ENCODE measurements around the gene SND1.

The SND1 gene

DNA sequence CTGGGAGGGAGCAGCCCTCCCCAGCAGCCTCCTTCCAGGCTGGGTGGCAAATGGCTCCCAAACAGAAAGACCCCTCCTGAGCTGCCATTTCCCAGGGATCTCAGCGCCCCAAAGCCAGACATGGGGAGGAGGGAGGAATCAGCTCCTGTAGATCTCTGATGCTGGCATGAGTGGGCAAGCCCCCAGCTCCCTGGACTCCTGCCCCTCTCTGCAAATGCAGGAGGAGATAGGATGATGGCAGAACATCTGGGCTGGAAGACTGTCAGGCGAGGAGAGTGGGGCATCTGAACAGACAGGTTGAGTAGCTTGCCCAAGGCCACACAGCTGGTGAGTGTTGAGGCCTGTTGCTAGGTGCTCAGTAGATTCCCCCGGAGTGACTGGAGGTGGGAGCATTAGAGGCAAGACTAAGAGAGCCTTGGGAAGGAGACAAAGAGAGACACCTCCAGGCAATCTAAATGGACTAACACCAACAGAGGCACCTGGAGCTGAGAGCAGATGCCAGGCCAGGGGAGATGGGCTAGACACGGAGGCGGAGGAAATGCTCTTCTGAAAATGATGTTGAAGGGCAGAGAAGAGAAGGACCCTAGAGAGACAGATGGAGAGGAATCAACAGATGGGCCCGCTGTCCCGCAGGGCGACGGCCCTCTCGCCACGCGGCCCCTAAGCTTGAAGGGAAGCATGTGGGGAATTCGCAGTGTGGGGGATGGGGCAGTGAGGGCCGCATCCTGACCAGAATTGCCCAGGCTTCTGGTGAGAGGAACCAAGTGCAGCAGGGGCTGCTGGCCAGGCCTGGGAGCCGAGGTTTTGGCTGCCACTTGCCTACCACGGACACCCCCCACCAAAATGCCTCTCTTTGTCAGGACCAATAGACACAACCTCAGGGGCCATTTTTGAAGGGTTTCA lies 464.1 kb downstream of the SND1 start:
- no peak overlapping the region for H3K9ac ChIP-seq (ENCODE audit: low read depth in 1 of 2, low read length in 2 of 2)
- H3K4me3 ChIP-seq (ENCODE audit: low read length in 2 of 2), result no peak overlapping the region
- peaks cover 0 to 1% of the 10 kb centered on the region in 2 donors for H3K4me1 ChIP-seq (ENCODE audit: control insufficient read depth in 2 of 2, insufficient read depth in 2 of 2, low read length in 2 of 2)
- no peaks in the 10 kb centered on the region for H3K36me3 ChIP-seq (ENCODE audit: control insufficient read depth in 2 of 2, insufficient read depth in 2 of 2, low read length in 2 of 2)
- no peak overlapping the region for H3K27ac ChIP-seq (ENCODE audit: low read depth in 2 of 2, low read length in 2 of 2)
- no peaks in the 10 kb centered on the region for H3K9me3 ChIP-seq (ENCODE audit: control insufficient read depth in 2 of 2, low read length in 2 of 2)
- H3K27me3 ChIP-seq (ENCODE audit: control insufficient read depth in 2 of 2, insufficient read depth in 2 of 2, low read length in 2 of 2), result peaks cover 0 to under 1% of the 10 kb centered on the region in 2 donors

DNA sequence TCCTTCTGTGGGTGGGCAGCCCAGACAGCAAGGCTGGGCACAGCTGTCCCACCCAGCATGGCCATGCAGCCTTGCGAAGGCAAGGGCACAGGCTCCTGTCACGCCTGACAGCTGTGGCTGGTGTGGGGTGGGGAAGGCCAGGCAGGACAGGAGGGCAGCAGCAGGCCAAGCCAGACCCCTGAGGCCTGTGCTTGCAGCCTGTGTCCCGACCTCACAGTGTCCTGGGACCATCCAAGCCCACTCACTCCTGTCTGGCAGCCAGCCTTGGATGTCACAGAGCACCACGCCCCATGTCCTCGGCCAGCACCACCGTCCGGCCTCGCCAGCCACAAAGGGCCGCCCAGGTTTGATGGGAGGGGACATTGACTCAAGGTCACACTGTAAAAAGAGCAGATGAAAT lies 464.7 kb downstream of the SND1 start:
- Histone ChIP-seq H3K9ac (ENCODE audit: low read depth in 1 of 2, low read length in 2 of 2) (no peak overlapping the region), H3K36me3 (ENCODE audit: control insufficient read depth in 2 of 2, insufficient read depth in 2 of 2, low read length in 2 of 2) (no peaks in the 10 kb centered on the region), H3K4me1 (ENCODE audit: control insufficient read depth in 2 of 2, insufficient read depth in 2 of 2, low read length in 2 of 2) (no peaks in the 10 kb centered on the region), H3K27me3 (ENCODE audit: control insufficient read depth in 2 of 2, insufficient read depth in 2 of 2, low read length in 2 of 2) (peaks cover 0 to 4% of the 10 kb centered on the region in 2 donors), H3K9me3 (ENCODE audit: control insufficient read depth in 2 of 2, low read length in 2 of 2) (no peaks in the 10 kb centered on the region), H3K27ac (ENCODE audit: low read depth in 2 of 2, low read length in 2 of 2) (no peak overlapping the region), H3K4me3 (ENCODE audit: low read length in 2 of 2) (no peak overlapping the region)

DNA sequence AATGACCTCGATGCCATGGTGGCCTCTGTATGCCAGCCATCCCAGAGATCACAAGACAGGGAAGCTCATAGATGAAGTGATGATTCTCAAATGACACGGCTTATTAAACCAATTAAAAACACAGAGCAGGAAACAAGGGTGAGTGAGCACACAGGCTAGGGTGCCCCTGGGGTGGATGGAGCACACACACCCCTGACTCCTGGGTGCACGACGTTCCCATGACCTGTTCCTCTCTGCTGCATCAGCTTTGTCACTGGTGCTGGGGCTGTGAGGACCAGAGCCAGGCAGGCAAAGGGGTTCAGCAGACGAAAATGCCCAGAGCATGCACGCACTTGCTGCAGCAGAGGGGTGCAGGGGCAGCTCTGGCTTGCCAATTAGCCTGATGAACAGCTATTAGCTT lies 465.7 kb downstream of the SND1 start:
- Histone ChIP-seq H3K27me3 (ENCODE audit: control insufficient read depth in 2 of 2, insufficient read depth in 2 of 2, low read length in 2 of 2) (peaks cover 0 to 6% of the 10 kb centered on the region in 2 donors), H3K9me3 (ENCODE audit: control insufficient read depth in 2 of 2, low read length in 2 of 2) (no peaks in the 10 kb centered on the region)

DNA sequence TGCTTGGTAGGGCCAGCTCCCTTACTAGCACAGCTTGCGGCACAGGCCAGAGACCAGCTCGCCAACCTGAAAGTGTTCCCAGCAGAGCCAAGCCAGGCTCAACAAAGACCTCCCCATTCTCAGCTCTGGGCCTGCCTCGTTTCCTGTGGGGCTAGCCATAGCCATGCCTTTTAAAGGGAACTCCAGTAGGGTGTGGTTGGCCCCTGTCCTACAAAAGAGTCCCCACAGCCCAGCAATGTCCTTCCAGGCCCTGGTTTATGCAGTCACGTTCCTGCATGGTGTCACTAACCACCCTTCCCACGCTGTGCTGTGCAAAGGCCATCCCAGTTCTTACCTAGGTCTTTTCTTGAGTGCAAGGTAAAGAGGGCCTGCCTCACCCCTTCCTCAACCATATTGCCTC lies 467.0 kb downstream of the SND1 start:
- Histone ChIP-seq H3K9me3 (ENCODE audit: control insufficient read depth in 2 of 2, low read length in 2 of 2) (no peaks in the 10 kb centered on the region), H3K36me3 (ENCODE audit: control insufficient read depth in 2 of 2, insufficient read depth in 2 of 2, low read length in 2 of 2) (no peaks in the 10 kb centered on the region), H3K27ac (ENCODE audit: low read depth in 2 of 2, low read length in 2 of 2) (no peak overlapping the region), H3K27me3 (ENCODE audit: control insufficient read depth in 2 of 2, insufficient read depth in 2 of 2, low read length in 2 of 2) (peaks cover 2 to 8% of the 10 kb centered on the region in 2 donors), H3K9ac (ENCODE audit: low read depth in 1 of 2, low read length in 2 of 2) (no peak overlapping the region), H3K4me1 (ENCODE audit: control insufficient read depth in 2 of 2, insufficient read depth in 2 of 2, low read length in 2 of 2) (no peaks in the 10 kb centered on the region), H3K4me3 (ENCODE audit: low read length in 2 of 2) (no peak overlapping the region)

More for the DNA sequence above, 465.7 kb downstream of the SND1 start:
- H3K36me3 ChIP-seq (ENCODE audit: control insufficient read depth in 2 of 2, insufficient read depth in 2 of 2, low read length in 2 of 2), result no peaks in the 10 kb centered on the region
- no peak overlapping the region for H3K9ac ChIP-seq (ENCODE audit: low read depth in 1 of 2, low read length in 2 of 2)
- no peaks in the 10 kb centered on the region for H3K4me1 ChIP-seq (ENCODE audit: control insufficient read depth in 2 of 2, insufficient read depth in 2 of 2, low read length in 2 of 2)
- H3K4me3 ChIP-seq (ENCODE audit: low read length in 2 of 2), result no peak overlapping the region
- H3K27ac ChIP-seq (ENCODE audit: low read depth in 2 of 2, low read length in 2 of 2), result no peak overlapping the region

DNA sequence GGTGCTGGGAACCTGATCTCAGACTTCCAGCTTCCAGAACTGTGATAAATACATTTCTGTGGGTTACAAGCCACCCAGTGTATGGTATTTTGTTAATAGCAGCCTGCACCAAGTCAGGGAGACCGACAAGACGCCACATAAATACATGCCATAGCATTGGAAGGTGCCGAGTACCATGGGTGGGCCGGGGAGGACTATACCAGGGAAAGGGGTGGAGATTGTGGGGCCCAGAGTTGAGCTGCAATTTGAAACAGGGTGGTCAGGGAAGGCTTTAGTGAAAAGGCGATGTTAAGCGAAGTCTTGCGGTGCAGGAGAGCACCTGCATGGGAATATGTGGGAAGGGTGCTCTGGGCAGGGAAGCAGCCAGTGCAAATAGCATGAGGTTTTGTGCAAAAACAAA lies 468.1 kb downstream of the SND1 start:
- no peak overlapping the region for H3K9ac ChIP-seq (ENCODE audit: low read depth in 1 of 2, low read length in 2 of 2)
- H3K9me3 ChIP-seq (ENCODE audit: control insufficient read depth in 2 of 2, low read length in 2 of 2), result no peaks in the 10 kb centered on the region
- H3K27me3 ChIP-seq (ENCODE audit: control insufficient read depth in 2 of 2, insufficient read depth in 2 of 2, low read length in 2 of 2), result peaks cover 2 to 8% of the 10 kb centered on the region in 2 donors
- H3K4me1 ChIP-seq (ENCODE audit: control insufficient read depth in 2 of 2, insufficient read depth in 2 of 2, low read length in 2 of 2), result no peaks in the 10 kb centered on the region
- H3K27ac ChIP-seq (ENCODE audit: low read depth in 2 of 2, low read length in 2 of 2), result no peak overlapping the region
- H3K36me3 ChIP-seq (ENCODE audit: control insufficient read depth in 2 of 2, insufficient read depth in 2 of 2, low read length in 2 of 2), result no peaks in the 10 kb centered on the region
- no peak overlapping the region for H3K4me3 ChIP-seq (ENCODE audit: low read length in 2 of 2)

DNA sequence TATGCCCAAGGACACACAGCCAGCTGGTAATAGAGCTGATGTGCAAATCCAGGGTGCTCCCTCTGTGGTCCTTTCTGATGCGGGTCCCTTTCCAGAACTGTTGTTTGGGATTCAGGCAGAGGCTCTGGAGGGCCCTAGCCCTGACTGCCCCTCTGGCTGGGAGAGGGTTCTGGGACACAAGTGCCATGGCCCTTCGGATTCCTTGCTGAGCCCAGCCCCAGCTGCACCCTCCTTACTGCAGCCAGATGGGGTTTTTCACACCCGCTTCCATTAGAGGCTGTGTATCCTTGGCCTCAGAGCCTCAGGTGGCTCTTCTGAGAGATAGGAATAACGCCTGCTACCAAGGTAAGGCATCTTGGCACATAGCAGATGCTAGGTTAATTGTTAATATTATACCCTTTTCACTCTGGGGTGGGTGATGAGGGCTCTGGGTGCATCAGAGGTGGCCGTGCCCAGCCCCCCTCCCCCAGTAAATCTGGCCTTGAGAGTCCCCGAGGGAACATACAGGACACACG lies 469.0 kb downstream of the SND1 start:
- no peak overlapping the region for H3K4me3 ChIP-seq (ENCODE audit: low read length in 2 of 2)
- no peaks in the 10 kb centered on the region for H3K4me1 ChIP-seq (ENCODE audit: control insufficient read depth in 2 of 2, insufficient read depth in 2 of 2, low read length in 2 of 2)
- peaks cover 2 to 8% of the 10 kb centered on the region in 2 donors for H3K27me3 ChIP-seq (ENCODE audit: control insufficient read depth in 2 of 2, insufficient read depth in 2 of 2, low read length in 2 of 2)
- no peaks in the 10 kb centered on the region for H3K36me3 ChIP-seq (ENCODE audit: control insufficient read depth in 2 of 2, insufficient read depth in 2 of 2, low read length in 2 of 2)
- H3K9ac ChIP-seq (ENCODE audit: low read depth in 1 of 2, low read length in 2 of 2), result no peak overlapping the region
- H3K27ac ChIP-seq (ENCODE audit: low read depth in 2 of 2, low read length in 2 of 2), result no peak overlapping the region
- no peaks in the 10 kb centered on the region for H3K9me3 ChIP-seq (ENCODE audit: control insufficient read depth in 2 of 2, low read length in 2 of 2)

DNA sequence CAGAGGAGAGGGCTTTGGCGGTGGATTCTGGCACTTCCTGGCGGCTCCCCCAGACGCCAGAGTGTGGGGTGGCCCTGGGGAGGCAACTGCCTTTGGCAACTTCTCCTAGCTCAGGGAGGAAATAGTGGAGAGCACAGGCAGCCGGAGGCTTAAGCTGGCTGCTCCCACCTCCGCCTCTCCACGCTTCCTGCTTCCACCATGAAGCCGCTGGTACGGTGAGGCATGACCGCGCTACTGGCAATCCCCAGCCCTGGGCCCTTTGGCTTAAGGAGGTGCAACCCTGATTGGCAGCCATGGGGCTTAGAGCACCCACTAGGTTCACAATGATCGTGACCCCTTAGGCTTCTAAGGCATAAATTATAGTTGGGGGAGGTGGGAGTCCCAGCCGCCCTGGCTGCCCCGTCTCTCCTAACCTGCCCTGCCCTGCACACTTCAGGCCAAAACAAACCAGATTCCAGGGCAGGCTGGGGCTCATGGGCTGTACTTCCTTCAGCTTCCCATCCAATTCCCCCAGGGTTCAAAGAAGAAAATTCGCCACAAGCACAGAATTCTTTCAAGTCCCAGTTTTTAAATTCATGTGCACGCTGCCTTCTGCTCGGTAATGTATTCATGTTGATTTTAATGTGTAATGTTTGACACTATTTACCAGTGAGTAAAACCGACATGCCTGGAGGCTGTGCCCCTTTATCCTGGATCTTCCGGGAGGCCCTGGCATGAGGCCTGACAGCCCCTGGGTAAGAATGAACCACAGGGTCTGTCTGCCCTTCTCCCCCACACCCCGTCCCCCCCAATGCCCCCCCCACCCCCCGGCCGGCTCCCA lies 469.9 kb downstream of the SND1 start:
- Histone ChIP-seq H3K9ac (ENCODE audit: low read depth in 1 of 2, low read length in 2 of 2) (no peak overlapping the region), H3K36me3 (ENCODE audit: control insufficient read depth in 2 of 2, insufficient read depth in 2 of 2, low read length in 2 of 2) (no peaks in the 10 kb centered on the region), H3K27ac (ENCODE audit: low read depth in 2 of 2, low read length in 2 of 2) (no peak overlapping the region), H3K4me3 (ENCODE audit: low read length in 2 of 2) (no peak overlapping the region), H3K9me3 (ENCODE audit: control insufficient read depth in 2 of 2, low read length in 2 of 2) (no peaks in the 10 kb centered on the region), H3K27me3 (ENCODE audit: control insufficient read depth in 2 of 2, insufficient read depth in 2 of 2, low read length in 2 of 2) (peaks cover 2 to 8% of the 10 kb centered on the region in 2 donors), H3K4me1 (ENCODE audit: control insufficient read depth in 2 of 2, insufficient read depth in 2 of 2, low read length in 2 of 2) (no peaks in the 10 kb centered on the region)

DNA sequence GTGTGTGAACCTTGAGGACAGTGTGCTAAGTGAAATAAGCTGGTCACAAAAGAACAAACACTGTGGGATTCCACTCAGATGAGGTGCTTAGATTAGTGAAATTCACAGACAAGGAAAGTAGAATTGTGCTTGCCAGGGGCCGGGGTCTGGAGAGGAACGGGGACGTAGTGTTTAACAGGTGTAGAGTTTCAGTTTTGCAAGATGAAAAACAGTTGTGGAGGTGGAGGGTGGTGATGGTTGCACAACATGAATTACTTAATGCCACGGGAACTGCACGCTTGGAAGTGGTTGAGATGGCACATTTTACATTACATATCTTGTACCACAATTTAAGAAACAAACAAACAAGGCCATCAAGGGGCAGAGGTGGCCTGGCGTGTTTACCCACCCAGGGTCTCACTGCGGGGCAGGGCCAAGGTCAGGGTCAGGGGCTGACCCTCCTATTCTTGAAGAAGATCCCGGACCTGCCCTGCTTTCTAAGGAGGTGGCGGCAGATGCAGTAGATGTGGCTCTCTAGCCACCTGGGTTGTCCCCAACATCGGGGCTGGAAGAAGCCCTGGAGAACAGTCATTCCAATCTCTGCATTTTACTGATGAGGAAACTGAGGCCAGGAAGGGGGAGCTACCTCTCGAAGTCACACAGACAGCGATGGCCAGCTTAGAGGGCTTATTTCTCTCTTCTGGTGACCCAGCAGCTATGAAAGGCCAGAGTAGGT lies 470.7 kb downstream of the SND1 start:
- no peak overlapping the region for H3K9ac ChIP-seq (ENCODE audit: low read depth in 1 of 2, low read length in 2 of 2)
- no peaks in the 10 kb centered on the region for H3K9me3 ChIP-seq (ENCODE audit: control insufficient read depth in 2 of 2, low read length in 2 of 2)
- H3K4me3 ChIP-seq (ENCODE audit: low read length in 2 of 2), result no peak overlapping the region
- no peaks in the 10 kb centered on the region for H3K4me1 ChIP-seq (ENCODE audit: control insufficient read depth in 2 of 2, insufficient read depth in 2 of 2, low read length in 2 of 2)
- peaks cover 2 to 8% of the 10 kb centered on the region in 2 donors for H3K27me3 ChIP-seq (ENCODE audit: control insufficient read depth in 2 of 2, insufficient read depth in 2 of 2, low read length in 2 of 2)
- H3K27ac ChIP-seq (ENCODE audit: low read depth in 2 of 2, low read length in 2 of 2), result no peak overlapping the region
- H3K36me3 ChIP-seq (ENCODE audit: control insufficient read depth in 2 of 2, insufficient read depth in 2 of 2, low read length in 2 of 2), result no peaks in the 10 kb centered on the region

DNA sequence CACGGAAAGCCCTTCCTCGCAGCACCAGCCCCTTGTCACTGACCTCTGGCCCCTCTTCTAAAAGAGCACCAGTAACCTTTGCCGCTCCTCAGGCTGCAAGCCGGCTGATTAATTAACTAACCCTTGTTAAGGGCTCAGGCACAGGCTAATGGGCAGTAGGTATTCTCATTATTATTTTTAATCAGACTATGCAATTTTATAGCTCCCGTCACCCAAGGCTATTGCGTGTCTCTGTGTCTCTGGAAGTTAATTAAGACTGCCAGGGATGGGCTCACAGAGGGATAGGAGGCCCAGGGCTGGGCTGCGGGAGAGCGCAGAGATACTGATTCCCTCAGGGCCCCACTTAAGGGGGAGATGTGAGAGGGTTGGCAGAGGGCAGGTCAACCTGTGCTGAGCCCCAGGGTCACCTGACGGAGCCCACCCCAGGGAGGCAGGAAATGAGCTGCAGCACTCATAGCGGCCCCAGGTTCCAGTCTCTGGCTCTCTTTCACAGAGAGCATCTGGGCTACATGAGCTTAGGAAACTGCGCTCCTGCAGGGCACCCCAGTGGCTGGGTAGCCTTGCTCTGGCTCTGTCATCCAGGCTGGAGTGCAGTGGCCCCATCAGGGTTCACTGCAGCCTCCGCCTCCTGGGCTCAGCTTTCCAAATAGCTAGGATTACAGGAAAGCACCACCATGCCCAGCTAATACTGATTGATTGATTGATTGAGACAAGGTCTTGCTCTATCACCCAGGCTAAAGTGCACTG lies 471.5 kb downstream of the SND1 start:
- Histone ChIP-seq H3K9me3 (ENCODE audit: control insufficient read depth in 2 of 2, low read length in 2 of 2) (no peaks in the 10 kb centered on the region), H3K9ac (ENCODE audit: low read depth in 1 of 2, low read length in 2 of 2) (no peak overlapping the region), H3K4me1 (ENCODE audit: control insufficient read depth in 2 of 2, insufficient read depth in 2 of 2, low read length in 2 of 2) (no peaks in the 10 kb centered on the region), H3K27me3 (ENCODE audit: control insufficient read depth in 2 of 2, insufficient read depth in 2 of 2, low read length in 2 of 2) (peaks cover 4 to 8% of the 10 kb centered on the region in 2 donors), H3K4me3 (ENCODE audit: low read length in 2 of 2) (no peak overlapping the region), H3K27ac (ENCODE audit: low read depth in 2 of 2, low read length in 2 of 2) (no peak overlapping the region), H3K36me3 (ENCODE audit: control insufficient read depth in 2 of 2, insufficient read depth in 2 of 2, low read length in 2 of 2) (no peaks in the 10 kb centered on the region)

Measured in mucosa of rectum (tissue), 2 donors.